Heart left ventricle (tissue), 13 donors: ENCODE results near the gene ITGB8.

ENCODE experiments used
- POLR2A ChIP-seq, 2 donors: fragments of 450-650 bp; IDR thresholded peaks; one replicate each; pipeline ENCODE4 v1.6.1; 2017; ENCODE audit warnings: antibody characterized with exemption in 2 of 2, mild to moderate bottlenecking in 2 of 2, moderate library complexity in 2 of 2
- TF ChIP-seq, protein P1 (sequence below), 12 donors: fragments of 200-600 bp; sonication (generic) in 4 of 12; IDR thresholded peaks; one replicate each; pipeline versions ENCODE4 v1.5.0 to v1.8.0; 2018 to 2022; ENCODE audit warnings: antibody characterized with exemption in 12 of 12, mild to moderate bottlenecking in 5 of 12
- donor health status: ischemic (EF 13 %, LVEDD 7.1; RV severe dilation, severe dysfunction).
- donor health status: DM: no; HTN: yes; CAD: no.
- donor health status: DM: no; HTN: no; CAD: no.
- donor health status: ischemic (EF 25% LVEDD 6.9; RV normal size, moderate dysfunction).
- donor health status: ischemic (EF 25% LVEDD 5.7; RV mildly dilated, moderate dysfunction).
- donor health status: ischemic (EF 35%, LVEDD 5.7; RV mildly dilated, moderate dysfunction).
- donor health status: nonischemic (EF 11% LVEDD 7.7; RV severe dilation, severe dysfunction).
- donor health status: DM: yes; HTN: yes; CAD: no.
- donor health status: PGD.
- donor health status: ischemic (EF 29% LVEDD 5.4; RV normal size, mild dysfunction).
- donor health status: nonischemic (EF 23%, LVEDD 6.1; RV moderate dilation, normal function).

DNA sequence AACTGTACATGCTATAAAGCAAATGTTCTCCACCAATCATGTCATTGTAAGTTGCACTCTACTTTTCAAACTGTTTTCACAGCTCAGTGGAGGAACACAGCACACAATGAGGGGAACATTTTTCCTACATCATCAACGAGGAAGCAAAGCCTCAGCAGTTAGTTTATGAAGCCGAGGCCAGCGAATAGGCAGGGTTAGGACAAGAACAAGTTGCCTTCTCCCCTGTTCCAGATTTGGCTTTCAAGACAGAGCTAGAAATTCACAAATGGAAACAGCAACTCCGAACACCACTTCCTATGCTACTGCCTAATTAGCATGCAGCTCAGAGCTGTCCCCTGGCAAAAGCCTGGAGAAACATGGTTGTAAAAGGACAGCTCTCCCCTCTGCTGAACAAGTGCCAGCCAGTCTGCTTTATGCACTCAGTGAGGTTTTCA lies 19.8 kb downstream of the ITGB8 start:
- TF ChIP-seq, protein P1, sequence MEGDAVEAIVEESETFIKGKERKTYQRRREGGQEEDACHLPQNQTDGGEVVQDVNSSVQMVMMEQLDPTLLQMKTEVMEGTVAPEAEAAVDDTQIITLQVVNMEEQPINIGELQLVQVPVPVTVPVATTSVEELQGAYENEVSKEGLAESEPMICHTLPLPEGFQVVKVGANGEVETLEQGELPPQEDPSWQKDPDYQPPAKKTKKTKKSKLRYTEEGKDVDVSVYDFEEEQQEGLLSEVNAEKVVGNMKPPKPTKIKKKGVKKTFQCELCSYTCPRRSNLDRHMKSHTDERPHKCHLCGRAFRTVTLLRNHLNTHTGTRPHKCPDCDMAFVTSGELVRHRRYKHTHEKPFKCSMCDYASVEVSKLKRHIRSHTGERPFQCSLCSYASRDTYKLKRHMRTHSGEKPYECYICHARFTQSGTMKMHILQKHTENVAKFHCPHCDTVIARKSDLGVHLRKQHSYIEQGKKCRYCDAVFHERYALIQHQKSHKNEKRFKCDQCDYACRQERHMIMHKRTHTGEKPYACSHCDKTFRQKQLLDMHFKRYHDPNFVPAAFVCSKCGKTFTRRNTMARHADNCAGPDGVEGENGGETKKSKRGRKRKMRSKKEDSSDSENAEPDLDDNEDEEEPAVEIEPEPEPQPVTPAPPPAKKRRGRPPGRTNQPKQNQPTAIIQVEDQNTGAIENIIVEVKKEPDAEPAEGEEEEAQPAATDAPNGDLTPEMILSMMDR (IDR thresholded peaks at IDR 0.05), result no peak
- no peak for TF ChIP-seq POLR2A (IDR thresholded peaks at IDR 0.05)
